ENCODE data around the gene SLAMF6. TPM values are rescaled to one million over a fixed set of nuclear protein-coding genes. Genes with fewer than 3 reads are reported as not detected.
"Not testable (repeated sequence)": the region's sequence is repeated elsewhere in the genome, so short reads cannot be mapped to it uniquely, and the experiment has no call there.

SLAMF6 gene
- total RNA-seq, 2 experiments from 2014 or later, result 25.1 to 33.7 TPM

DNA sequence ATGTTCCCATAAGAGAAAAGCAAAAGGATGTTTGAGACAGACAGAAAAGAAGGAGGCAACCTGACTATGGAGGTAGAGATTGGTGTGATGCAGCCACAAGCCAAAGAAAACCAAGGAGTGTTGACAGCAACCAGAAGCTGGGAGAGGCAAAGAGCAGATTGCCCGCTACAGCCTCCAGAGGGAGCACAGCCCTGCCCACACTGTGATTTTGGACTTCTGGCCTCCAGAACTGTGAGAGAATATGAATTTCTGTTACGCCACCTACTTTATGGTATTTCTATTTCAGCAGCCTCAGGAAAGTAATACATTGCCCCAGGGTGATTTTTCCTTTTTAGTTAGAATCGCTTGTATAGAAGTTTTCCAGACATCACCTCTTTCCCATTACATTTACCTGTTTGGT lies 28.4 kb downstream of the SLAMF6 start:
- Mint-ChIP-seq H3K27ac (peak overlapping the region; percentile 27), H3K9me3 (peaks cover 19% of the 10 kb centered on the region)
- POLR2A ChIA-PET, result no interaction called here

DNA sequence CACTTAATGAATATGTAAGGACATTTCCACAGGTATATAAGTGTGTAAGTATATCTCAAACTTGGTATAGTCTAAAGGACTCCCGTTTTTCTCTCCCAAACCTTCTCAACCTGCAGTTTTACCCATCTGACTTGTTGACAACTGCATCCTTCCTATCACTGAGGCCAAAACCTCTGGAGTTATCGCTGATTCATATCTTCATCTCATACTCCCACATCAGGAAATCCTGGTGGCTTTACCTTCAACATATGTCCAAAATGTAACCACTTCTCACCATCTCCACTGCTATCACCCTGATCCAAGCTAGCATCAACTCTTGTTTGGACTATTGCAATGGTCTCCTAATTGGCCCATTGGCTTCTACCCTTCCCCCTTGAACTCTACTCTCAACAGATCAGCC lies 30.4 kb downstream of the SLAMF6 start:
- Mint-ChIP-seq H3K9me3 (peaks cover 5% of the 10 kb centered on the region), H3K36me3 (ENCODE audit: low read depth) (peaks cover 57% of the 10 kb centered on the region), H3K27ac (no peak overlapping the region), H3K4me1 (peaks cover 3% of the 10 kb centered on the region), H3K4me3 (no peak overlapping the region), H3K27me3 (no peaks in the 10 kb centered on the region)
- no peak for DNase-seq
- ChIA-PET CTCF (no interaction called here), POLR2A (no interaction called here)

More for the DNA sequence above, 28.4 kb downstream of the SLAMF6 start:
- CTCF ChIA-PET, result no interaction called here
- H3K36me3 Mint-ChIP-seq (ENCODE audit: low read depth), result peaks cover 53% of the 10 kb centered on the region
- H3K27me3 Mint-ChIP-seq, result no peaks in the 10 kb centered on the region
- H3K4me1 Mint-ChIP-seq, result peaks cover 1% of the 10 kb centered on the region
- no peak for DNase-seq
- H3K4me3 Mint-ChIP-seq, result no peak overlapping the region

DNA sequence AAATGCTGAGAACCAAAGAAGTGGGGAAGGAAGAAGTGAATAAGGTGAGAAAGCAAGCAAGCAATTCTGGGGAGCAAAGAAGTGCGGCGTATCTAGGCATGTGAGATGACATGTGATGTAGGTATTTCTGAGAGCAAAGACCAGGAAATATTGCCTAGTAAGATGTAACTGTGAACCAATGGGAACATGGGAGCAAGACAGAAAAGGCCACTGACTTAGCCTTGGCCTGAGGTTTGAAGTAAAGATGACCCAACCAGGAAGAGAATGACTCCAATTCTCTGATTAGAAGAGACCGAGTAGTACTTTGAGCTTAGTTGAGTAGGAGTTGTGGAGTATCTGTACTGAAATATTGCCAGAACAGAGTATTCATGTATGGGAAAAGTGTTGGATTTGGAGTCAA lies 31.1 kb downstream of the SLAMF6 start:
- Mint-ChIP-seq H3K9me3 (peaks cover 5% of the 10 kb centered on the region), H3K27me3 (no peaks in the 10 kb centered on the region), H3K36me3 (ENCODE audit: low read depth) (peaks cover 58% of the 10 kb centered on the region), H3K4me1 (peaks cover 3% of the 10 kb centered on the region), H3K27ac (no peak overlapping the region), H3K4me3 (no peak overlapping the region)
- DNase-seq, result no peak
- POLR2A ChIA-PET, result no interaction called here
- CTCF ChIA-PET, result interaction anchor here (0.7 to 1.1 kb wide), 3 partner anchors 10 to 17 kb away, joined by 3 read pairs; no protein-coding TSS in a partner anchor

DNA sequence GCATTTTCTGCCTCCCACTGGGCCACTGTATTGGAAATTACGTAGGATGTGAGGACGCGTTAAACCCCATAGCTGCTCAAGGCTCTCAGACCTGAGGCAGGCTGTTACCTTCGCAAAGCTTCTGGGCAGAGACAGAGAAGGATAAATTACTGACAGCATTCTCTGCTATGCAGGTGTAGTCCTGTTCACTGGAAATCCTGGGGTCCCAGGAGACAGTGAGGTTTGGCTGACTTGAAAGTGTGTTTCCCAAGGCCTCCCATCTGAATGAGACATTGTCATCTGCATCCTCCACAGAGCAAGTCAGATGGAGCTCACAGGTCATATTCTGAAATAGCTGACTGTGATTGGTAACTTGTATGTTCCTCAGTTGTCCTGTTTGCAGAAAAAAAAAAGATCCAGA lies 32.0 kb downstream of the SLAMF6 start:
- no peak for DNase-seq
- CTCF ChIA-PET, result interaction anchor here (0.6 to 1.1 kb wide), 3 partner anchors 9 to 183 kb away, joined by 3 read pairs; no protein-coding TSS in a partner anchor
- Mint-ChIP-seq H3K36me3 (ENCODE audit: low read depth) (peaks cover 64% of the 10 kb centered on the region), H3K27ac (no peak overlapping the region), H3K27me3 (no peaks in the 10 kb centered on the region), H3K9me3 (peaks cover 5% of the 10 kb centered on the region), H3K4me1 (peaks cover 3% of the 10 kb centered on the region), H3K4me3 (no peak overlapping the region)
- POLR2A ChIA-PET, result no interaction called here

DNA sequence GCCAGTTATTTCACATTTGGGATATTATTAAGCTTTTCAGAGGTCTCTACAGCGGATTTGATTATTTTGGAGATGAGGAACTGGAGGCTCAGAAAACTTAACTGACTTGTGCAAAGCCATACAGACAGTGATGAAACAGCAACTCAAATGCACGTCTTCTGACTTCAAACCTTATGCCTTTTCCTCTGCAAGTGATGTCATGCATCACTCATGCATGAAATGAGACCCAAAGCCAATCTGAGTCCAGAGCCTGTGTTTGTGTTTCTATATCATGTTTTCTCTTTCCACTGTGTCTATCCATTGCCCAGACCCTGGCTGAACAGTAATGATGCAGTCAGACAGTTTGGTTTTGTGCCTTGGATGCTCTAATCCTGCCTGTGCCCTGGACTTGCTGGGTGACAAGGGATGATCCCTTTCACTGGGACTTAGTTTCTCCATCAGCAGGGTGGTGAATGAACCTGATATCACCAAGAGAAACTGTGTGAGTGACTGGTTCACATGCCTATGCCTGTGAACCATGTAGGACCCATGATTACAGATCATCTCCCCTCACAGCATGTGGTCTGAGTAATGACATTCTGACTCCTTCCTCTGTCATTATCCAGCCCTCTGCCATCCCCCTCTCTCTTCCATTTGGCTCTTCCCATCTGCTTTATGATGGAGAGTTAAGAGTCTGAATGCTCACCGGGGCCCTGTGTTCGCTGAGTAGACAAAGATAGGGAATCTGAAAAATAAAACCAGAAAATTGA lies 33.4 kb downstream of the SLAMF6 start:
- Mint-ChIP-seq H3K27me3 (no peaks in the 10 kb centered on the region), H3K27ac (no peak overlapping the region), H3K4me3 (no peak overlapping the region), H3K9me3 (peaks cover 3% of the 10 kb centered on the region), H3K36me3 (ENCODE audit: low read depth) (peaks cover 62% of the 10 kb centered on the region), H3K4me1 (peaks cover 6% of the 10 kb centered on the region)
- ChIA-PET CTCF (interaction anchor here (1.0 kb wide), 1 partner anchor 22 kb away, joined by 5 read pairs; no protein-coding TSS in a partner anchor), POLR2A (interaction anchor here (0.6 kb wide), 1 partner anchor 50 kb away, joined by 3 read pairs; no protein-coding TSS in a partner anchor)
- DNase-seq, result no peak

DNA sequence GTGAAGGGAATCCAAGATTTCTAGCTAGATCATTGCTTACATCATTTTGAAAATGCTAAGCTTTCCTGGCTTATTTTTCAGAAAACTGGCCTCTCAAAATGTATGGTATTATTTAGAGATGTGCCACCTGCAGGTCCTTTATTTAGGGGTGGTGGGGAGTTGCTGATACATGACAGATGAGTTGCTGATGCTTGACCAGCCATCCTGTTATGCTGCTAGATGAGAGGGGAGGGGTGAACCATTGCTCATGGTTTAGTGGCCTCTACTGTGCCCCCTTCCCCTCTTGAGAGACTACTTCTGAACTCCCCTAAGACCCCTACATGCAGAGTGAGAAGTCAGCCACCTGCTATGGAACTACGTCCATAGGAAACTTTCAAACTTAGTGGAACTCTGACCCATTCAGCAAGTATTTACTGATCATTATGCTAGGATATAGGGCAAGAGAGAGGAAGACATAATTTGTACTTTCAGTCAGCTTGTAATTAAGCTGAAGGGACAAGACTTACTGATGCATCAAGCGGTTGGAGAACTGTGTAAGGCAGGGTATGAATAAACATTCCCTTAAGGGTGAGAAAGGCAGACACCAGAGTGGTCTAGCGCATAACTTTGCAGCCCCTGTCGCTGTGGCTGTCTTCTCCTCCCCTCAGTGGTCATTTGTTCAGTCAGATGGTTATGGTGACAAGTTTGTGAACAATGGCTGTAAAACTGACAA lies 34.6 kb downstream of the SLAMF6 start:
- no peak overlapping the region for H3K4me3 Mint-ChIP-seq
- no peak for DNase-seq
- H3K27me3 Mint-ChIP-seq, result no peaks in the 10 kb centered on the region
- no peak overlapping the region for H3K27ac Mint-ChIP-seq
- POLR2A ChIA-PET, result interaction anchor here (0.6 kb wide), 2 partner anchors 27 to 48 kb away, joined by 3 read pairs; no protein-coding TSS in a partner anchor
- peaks cover 65% of the 10 kb centered on the region for H3K36me3 Mint-ChIP-seq (ENCODE audit: low read depth)
- peaks cover 6% of the 10 kb centered on the region for H3K4me1 Mint-ChIP-seq
- CTCF ChIA-PET, result interaction anchor here (1.0 kb wide), 1 partner anchor 23 kb away, joined by 5 read pairs; no protein-coding TSS in a partner anchor
- H3K9me3 Mint-ChIP-seq, result no peaks in the 10 kb centered on the region

DNA sequence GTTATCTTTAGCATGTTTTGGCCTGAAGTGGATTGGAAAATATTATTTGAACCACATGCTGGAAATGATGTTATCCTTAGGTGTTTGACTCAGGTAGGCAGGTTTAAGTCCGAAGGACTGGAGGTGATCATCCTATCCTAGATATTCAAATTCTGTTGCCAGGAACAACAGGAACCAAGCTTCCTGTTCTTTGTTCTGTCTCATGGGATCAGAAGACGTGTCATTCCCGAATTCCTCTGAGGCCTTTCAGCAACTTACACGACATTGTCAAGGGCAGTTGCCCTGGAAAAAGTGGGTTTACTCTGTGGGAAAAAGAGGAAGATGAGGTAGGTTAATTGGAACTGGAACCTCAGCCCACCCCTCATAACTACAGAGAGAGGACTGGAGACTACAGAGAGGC lies 36.6 kb downstream of the SLAMF6 start:
- H3K4me3 Mint-ChIP-seq, result no peak overlapping the region
- ChIA-PET POLR2A (no interaction called here), CTCF (no interaction called here)
- no peaks in the 10 kb centered on the region for H3K27me3 Mint-ChIP-seq
- peaks cover 10% of the 10 kb centered on the region for H3K4me1 Mint-ChIP-seq
- no peak overlapping the region for H3K27ac Mint-ChIP-seq
- H3K36me3 Mint-ChIP-seq (ENCODE audit: low read depth), result peaks cover 70% of the 10 kb centered on the region
- no peak for DNase-seq
- peaks cover 7% of the 10 kb centered on the region for H3K9me3 Mint-ChIP-seq

DNA sequence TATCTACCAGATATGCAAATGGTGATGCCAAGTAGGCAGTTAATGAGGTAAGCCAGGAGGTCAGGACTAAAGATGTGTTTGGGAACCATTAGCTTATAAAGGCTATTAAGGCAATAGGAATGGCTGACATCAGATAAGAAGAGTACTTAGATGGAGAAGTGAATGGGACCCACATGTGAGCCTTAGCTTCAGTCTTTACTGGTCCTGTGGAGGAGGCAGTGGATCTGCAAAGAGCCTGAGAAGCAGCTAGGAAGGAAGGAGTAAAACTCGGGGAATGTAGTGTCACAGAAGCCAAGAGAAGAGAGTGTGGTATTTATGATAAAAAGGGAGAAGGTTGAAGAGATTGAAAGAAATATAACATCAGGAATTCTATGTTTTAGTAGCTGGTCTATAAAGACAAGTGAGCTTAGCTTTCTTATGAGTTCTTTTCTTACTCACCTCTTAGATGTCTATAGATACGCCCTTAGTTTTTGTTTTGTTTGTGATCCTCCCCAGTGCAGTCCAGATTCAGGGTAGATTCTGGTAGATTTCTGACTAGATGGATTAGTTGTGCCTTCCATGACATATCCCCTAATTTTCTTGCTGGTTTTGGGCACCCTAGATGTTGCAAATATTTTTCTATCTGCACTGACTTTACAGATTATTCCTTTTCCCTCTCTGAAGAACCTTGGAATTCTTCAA lies 39.4 kb downstream of the SLAMF6 start:
- Mint-ChIP-seq H3K4me1 (peaks cover 18% of the 10 kb centered on the region), H3K9me3 (peaks cover 20% of the 10 kb centered on the region), H3K36me3 (ENCODE audit: low read depth) (peaks cover 57% of the 10 kb centered on the region), H3K27me3 (no peaks in the 10 kb centered on the region), H3K4me3 (no peak overlapping the region), H3K27ac (no peak overlapping the region)
- DNase-seq, result no peak
- ChIA-PET CTCF (interaction anchor here (0.6 to 2.4 kb wide), 4 partner anchors 9 to 39 kb away, joined by 3 to 7 read pairs (median 3); no protein-coding TSS in a partner anchor), POLR2A (no interaction called here)

DNA sequence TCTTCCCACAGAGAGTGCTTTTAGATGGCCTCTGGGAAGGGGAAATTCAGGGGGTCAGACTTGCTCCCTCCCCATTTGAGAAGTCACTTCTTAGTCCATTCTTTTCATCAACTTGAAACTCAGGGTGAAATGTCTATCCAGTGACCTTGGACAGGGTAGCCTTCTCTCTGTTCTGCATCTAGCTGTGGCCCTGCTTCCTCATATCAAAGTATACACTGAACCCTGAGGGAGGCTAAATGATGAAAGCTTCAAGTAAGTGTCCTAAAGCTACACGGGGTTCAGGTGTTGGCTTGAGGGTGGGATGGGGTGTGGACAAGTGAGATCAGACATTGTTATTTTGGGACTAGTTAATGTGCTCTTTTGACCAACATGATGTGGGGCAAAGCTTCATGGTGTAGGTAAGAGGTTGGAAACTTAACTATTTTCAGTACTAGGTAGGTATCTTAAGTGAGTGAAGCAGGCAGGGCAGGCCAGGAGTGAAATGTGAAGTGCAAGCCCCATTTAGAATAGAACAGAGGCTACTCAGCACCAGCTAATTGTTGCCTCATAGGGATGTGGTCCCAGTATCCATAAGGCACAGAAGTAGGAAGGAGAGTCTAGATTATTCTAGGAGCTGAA lies 41.0 kb downstream of the SLAMF6 start:
- Mint-ChIP-seq H3K27me3 (no peaks in the 10 kb centered on the region), H3K4me3 (no peak overlapping the region), H3K4me1 (peaks cover 15% of the 10 kb centered on the region), H3K27ac (peak overlapping the region; percentile 3), H3K36me3 (ENCODE audit: low read depth) (peaks cover 43% of the 10 kb centered on the region), H3K9me3 (peaks cover 20% of the 10 kb centered on the region)
- DNase-seq, result no peak
- POLR2A ChIA-PET, result interaction anchor here (0.6 kb wide), 1 partner anchor 9 kb away, joined by 3 read pairs; no protein-coding TSS in a partner anchor
- CTCF ChIA-PET, result interaction anchor here (0.9 to 3.5 kb wide), 3 partner anchors 9 to 12 kb away, joined by 3 to 13 read pairs (median 3); no protein-coding TSS in a partner anchor

DNA sequence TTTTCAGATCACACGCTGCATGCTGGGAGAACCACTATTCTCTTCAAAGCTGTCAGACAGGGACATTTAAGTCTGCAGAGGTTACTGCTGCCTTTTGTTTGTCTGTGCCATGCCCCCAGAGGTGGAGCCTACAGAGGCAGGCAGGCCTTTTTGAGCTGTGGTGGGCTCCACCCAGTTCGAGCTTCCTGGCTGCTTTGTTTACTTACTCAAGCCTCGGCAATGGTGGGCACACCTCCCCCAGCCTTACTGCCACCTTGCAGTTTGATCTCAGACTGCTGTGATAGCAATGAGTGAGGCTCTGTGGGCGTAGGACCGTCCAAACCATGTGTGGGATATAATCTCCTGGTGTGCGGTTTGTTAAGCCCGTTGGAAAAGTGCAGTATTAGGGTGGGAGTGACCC lies 42.3 kb downstream of the SLAMF6 start:
- H3K4me3 Mint-ChIP-seq, POLR2A ChIA-PET, DNase-seq, H3K27me3 Mint-ChIP-seq: not testable (repeated sequence)
- Mint-ChIP-seq H3K9me3 (peaks cover 20% of the 10 kb centered on the region), H3K27ac (peak overlapping the region; percentile 27), H3K36me3 (ENCODE audit: low read depth) (peaks cover 30% of the 10 kb centered on the region), H3K4me1 (peaks cover 15% of the 10 kb centered on the region)
- CTCF ChIA-PET, result interaction anchor here (3.5 kb wide), 1 partner anchor 11 kb away, joined by 13 read pairs; no protein-coding TSS in a partner anchor

DNA sequence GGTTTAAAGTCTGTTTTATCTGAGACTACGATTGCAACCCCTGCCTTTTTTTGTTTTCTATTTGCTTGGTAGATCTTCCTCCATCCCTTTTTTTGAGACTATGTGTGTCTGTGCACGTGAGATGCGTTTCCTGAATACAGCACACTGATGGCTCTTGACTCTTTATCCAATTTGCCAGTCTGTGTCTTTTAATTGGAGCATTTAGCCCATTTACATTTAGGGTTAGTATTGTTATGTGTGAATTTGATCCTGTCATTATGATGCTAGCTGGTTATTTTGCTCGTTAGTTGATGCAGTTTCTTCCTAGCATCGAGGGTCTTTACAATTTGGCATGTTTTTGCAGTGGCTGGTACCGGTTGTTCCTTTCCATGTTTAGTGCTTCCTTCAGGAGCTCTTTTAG lies 44.0 kb downstream of the SLAMF6 start:
- DNase-seq, H3K27me3 Mint-ChIP-seq, H3K4me3 Mint-ChIP-seq, H3K27ac Mint-ChIP-seq, POLR2A ChIA-PET: not testable (repeated sequence)
- Mint-ChIP-seq H3K9me3 (peaks cover 20% of the 10 kb centered on the region), H3K36me3 (ENCODE audit: low read depth) (peaks cover 20% of the 10 kb centered on the region), H3K4me1 (peaks cover 12% of the 10 kb centered on the region)
- CTCF ChIA-PET, result interaction anchor here (3.5 kb wide), 1 partner anchor 9 kb away, joined by 13 read pairs; no protein-coding TSS in a partner anchor

Measured in activated CD4-positive, alpha-beta T cell treated with anti-CD3 and anti-CD28 coated beads, Interleukin-2, amount 10 ng/mL, durations not matched to agents 7 days and 5 days (primary cell).